GM19240 (cell line): Measurements from ENCODE around the gene PIGN.
A peak's percentile ranks its signal among the peaks of the same experiment; 100 is the strongest.

Source experiments
- DNase-seq: peaks from one replicate; pipeline ENCODE4 v3.0.0; 2011; ENCODE audit warnings: low spot score; ENCODE audit not compliant: insufficient read length

Gene PIGN

GRCh38 chr18:62186774-62187542, at the start of gene PIGN, which contains the start of gene RELCH:
PIGN (minus strand) TSS chr18:62187056; CDS start chr18:62161353, 25,703 bp downstream.
RELCH (plus strand) TSS chr18:62187255; CDS start chr18:62187506, 251 bp downstream.
- DNase-seq = peak; percentile 65

- no peak for DNase-seq
Measured at GRCh38 chr18:62236252-62236651, 49.4 kb upstream of the PIGN start.

- no peak for DNase-seq
Measured at GRCh38 chr18:62226047-62226446, 39.2 kb upstream of the PIGN start.

GRCh38 chr18:62224229-62224628, 37.4 kb upstream of the PIGN start:
- no peak for DNase-seq

- no peak for DNase-seq
Measured at GRCh38 chr18:62214790-62215189, 27.9 kb upstream of the PIGN start.

- no peak for DNase-seq
Measured at GRCh38 chr18:62211325-62211828, 24.5 kb upstream of the PIGN start.

- no peak for DNase-seq
Measured at GRCh38 chr18:62210138-62210537, 23.3 kb upstream of the PIGN start.

GRCh38 chr18:62209046-62209445, 22.2 kb upstream of the PIGN start:
- DNase-seq = no peak

- DNase-seq = no peak
Measured at GRCh38 chr18:62206593-62206992, 19.7 kb upstream of the PIGN start.

- DNase-seq = no peak
Measured at GRCh38 chr18:62205824-62206223, 19.0 kb upstream of the PIGN start.

GRCh38 chr18:62201870-62202269, 15.0 kb upstream of the PIGN start:
- no peak for DNase-seq

- DNase-seq = no peak
Measured at GRCh38 chr18:62200121-62200914, 13.5 kb upstream of the PIGN start.

GRCh38 chr18:62199629-62200028, 12.8 kb upstream of the PIGN start:
- no peak for DNase-seq

- no peak for DNase-seq
Measured at GRCh38 chr18:62198259-62198658, 11.4 kb upstream of the PIGN start.

- DNase-seq = no peak
Measured at GRCh38 chr18:62196980-62197379, 10.1 kb upstream of the PIGN start.

- no peak for DNase-seq
Measured at GRCh38 chr18:62196079-62196478, 9.2 kb upstream of the PIGN start.

- no peak for DNase-seq
Measured at GRCh38 chr18:62189208-62189607, 2.4 kb upstream of the PIGN start.

GRCh38 chr18:62187543-62188510, 971 bp upstream of the PIGN start:
- DNase-seq = peak; percentile 4

- no peak for DNase-seq
Measured at GRCh38 chr18:62186499-62186773, 420 bp downstream of the PIGN start.

- DNase-seq = no peak
Measured at GRCh38 chr18:62183578-62184195, 3.2 kb downstream of the PIGN start.

GRCh38 chr18:62182220-62182619, 4.6 kb downstream of the PIGN start:
- no peak for DNase-seq
